ENCODE data around the gene KAZALD1.

DNA sequence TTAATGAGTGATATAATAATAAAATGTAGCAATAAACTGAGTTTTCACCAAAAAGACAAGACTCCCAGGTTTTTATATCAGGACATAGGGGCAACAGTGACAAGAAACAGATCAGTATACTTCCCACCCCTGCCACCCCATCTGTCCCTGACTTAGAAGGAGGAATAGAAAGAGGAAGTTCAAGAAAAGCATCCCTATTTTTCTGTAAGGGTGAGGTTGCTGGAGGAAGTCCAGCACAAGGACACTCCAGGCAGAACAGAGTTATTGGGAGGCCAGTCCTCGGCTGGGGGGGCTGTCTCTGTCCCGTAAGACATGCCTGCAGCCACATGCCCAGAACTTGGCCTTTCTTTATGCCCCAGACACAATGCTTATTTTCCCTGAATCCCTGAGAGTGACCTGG lies 52.9 kb downstream of the KAZALD1 start:
- TF ChIP-seq, protein P1, sequence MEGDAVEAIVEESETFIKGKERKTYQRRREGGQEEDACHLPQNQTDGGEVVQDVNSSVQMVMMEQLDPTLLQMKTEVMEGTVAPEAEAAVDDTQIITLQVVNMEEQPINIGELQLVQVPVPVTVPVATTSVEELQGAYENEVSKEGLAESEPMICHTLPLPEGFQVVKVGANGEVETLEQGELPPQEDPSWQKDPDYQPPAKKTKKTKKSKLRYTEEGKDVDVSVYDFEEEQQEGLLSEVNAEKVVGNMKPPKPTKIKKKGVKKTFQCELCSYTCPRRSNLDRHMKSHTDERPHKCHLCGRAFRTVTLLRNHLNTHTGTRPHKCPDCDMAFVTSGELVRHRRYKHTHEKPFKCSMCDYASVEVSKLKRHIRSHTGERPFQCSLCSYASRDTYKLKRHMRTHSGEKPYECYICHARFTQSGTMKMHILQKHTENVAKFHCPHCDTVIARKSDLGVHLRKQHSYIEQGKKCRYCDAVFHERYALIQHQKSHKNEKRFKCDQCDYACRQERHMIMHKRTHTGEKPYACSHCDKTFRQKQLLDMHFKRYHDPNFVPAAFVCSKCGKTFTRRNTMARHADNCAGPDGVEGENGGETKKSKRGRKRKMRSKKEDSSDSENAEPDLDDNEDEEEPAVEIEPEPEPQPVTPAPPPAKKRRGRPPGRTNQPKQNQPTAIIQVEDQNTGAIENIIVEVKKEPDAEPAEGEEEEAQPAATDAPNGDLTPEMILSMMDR (IDR thresholded peaks at IDR 0.05 in 8 of 11, conservative IDR thresholded peaks at IDR 0.05 in 3 of 11), result no peak
- no peak for TF ChIP-seq POLR2A (IDR thresholded peaks at IDR 0.05)

All from spleen (tissue), 7 donors.